ENCODE data around the gene GGT7.
"Not testable (repeated sequence)": the region's sequence is repeated elsewhere in the genome, so short reads cannot be mapped to it uniquely, and the experiment has no call there.

GGT7 gene

GRCh38 chr20:34872622-34873224, at the start of gene GGT7:
GGT7 (minus strand) TSS chr20:34872856; CDS start chr20:34872815, 41 bp downstream.
- DNase-seq = peak; percentile 91

- DNase-seq = no peak
These were observed 48.8 kb upstream of the GGT7 start for GRCh38 chr20:34921436-34921835.

GRCh38 chr20:34920055-34920454, 47.4 kb upstream of the GGT7 start:
- DNase-seq = no peak

- DNase-seq = no peak
These were observed 44.2 kb upstream of the GGT7 start for GRCh38 chr20:34916774-34917354.

GRCh38 chr20:34915749-34916455, 43.2 kb upstream of the GGT7 start:
- no peak for DNase-seq

GRCh38 chr20:34915131-34915530, 42.5 kb upstream of the GGT7 start:
- no peak for DNase-seq

GRCh38 chr20:34907616-34908469, 35.2 kb upstream of the GGT7 start:
- DNase-seq = peak; percentile 48

- no peak for DNase-seq
These were observed 31.6 kb upstream of the GGT7 start for GRCh38 chr20:34904202-34904621.

GRCh38 chr20:34898731-34899130, 26.1 kb upstream of the GGT7 start:
- not testable (repeated sequence) for DNase-seq

- not testable (repeated sequence) for DNase-seq
These were observed 25.5 kb upstream of the GGT7 start for GRCh38 chr20:34898129-34898528.

GRCh38 chr20:34896086-34896621, 23.5 kb upstream of the GGT7 start:
- no peak for DNase-seq

- no peak for DNase-seq
These were observed 22.8 kb upstream of the GGT7 start for GRCh38 chr20:34895465-34895864.

- no peak for DNase-seq
These were observed 22.1 kb upstream of the GGT7 start for GRCh38 chr20:34894723-34895122.

- DNase-seq = no peak
These were observed 20.0 kb upstream of the GGT7 start for GRCh38 chr20:34892671-34893070.

GRCh38 chr20:34891166-34892062, 18.8 kb upstream of the GGT7 start:
- no peak for DNase-seq

GRCh38 chr20:34888468-34888867, 15.8 kb upstream of the GGT7 start:
- DNase-seq = no peak

- DNase-seq = no peak
These were observed 14.4 kb upstream of the GGT7 start for GRCh38 chr20:34887023-34887422.

GRCh38 chr20:34886122-34886521, 13.5 kb upstream of the GGT7 start:
- no peak for DNase-seq

- DNase-seq = no peak
These were observed 11.6 kb upstream of the GGT7 start for GRCh38 chr20:34884260-34884659.

- no peak for DNase-seq
These were observed 11.2 kb upstream of the GGT7 start for GRCh38 chr20:34883809-34884208.

GRCh38 chr20:34883087-34883688, 10.5 kb upstream of the GGT7 start:
- DNase-seq = no peak

GRCh38 chr20:34881689-34882088, 9.0 kb upstream of the GGT7 start:
- DNase-seq = no peak
